Measurements from ENCODE around the gene PRR5L. TPM values are rescaled to one million over a fixed set of nuclear protein-coding genes. Genes with fewer than 3 reads are reported as not detected.

The PRR5L gene
- total RNA-seq, 2 experiments from 2014 or later: 15.5 to 18.2 TPM

DNA sequence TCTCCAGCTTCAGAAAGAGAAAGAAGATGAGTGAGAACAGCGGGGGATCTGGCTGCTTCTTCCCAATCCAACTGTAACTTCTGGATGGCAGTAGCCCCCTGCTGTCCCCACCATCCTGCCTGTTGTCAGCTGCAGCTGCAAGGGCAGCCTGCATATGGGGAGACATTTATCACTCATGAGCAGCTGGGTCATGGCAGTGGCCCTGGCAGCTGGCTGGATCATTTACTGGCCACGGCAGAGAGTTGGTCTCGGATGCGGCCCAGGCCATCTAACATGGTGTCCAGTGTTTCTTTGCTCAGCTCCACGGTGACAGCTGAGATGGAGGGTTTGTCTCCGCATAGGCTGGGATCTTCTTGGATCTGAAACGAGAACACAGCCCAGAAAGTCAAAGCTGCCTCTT lies 21.7 kb upstream of the PRR5L start:
- CTCF ChIA-PET: no interaction called here
- POLR2A ChIA-PET: no interaction called here

DNA sequence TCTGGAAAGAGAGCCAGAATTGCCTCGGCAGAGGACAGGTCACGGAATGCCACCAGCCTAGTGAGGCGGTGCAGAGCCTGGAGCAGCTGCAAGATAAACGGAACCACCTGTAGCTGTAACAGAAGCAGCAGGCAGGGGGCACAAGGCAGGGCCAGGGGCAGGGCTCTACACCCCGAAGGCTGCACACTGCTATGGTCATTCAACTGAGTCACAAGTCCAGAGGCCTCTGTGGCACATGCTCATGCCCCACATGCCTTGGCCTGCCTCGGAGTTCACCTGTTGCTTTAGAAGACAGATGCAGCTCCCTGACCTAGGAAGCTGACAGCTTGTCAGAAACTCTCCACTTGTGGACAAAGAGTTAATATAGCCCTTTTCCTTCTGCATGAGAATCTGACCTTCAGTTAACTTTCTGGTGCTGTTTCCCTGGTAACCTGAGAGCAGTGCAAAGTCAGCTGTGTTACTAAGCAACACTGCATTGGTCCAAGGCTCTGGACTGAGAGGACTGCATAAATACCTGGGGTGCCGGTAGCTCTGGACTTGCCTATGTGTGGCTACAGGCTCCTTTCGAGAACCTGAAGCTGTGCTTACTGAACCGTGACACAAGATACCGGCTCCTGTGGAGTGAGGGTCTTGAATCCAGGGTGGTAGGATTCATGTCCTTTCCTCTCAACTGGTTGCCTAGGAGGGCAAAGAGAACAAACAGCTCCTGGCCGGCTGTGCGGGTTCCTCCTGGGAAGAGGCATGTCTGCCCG lies 17.4 kb upstream of the PRR5L start:
- ChIA-PET CTCF (no interaction called here), POLR2A (no interaction called here)

DNA sequence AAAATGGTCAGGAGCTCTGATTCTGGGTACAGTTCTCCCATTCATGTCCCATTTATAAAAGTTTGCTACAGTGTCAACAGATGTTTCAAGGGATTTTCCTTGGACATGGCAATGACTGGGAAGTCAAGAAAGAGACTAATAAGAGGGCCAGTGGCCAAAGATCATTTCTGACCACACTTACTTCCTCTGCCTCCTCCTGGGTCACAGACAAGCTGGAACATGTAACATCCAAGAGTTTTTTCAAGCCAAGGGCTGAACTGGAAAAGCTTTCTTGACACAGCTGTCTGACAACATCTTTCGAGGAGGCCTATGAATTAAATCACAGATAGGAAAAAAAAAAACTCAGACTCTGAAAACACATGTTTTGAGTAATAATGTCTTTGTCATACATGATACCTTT lies 15.6 kb upstream of the PRR5L start:
- CTCF ChIA-PET: no interaction called here
- POLR2A ChIA-PET: no interaction called here

DNA sequence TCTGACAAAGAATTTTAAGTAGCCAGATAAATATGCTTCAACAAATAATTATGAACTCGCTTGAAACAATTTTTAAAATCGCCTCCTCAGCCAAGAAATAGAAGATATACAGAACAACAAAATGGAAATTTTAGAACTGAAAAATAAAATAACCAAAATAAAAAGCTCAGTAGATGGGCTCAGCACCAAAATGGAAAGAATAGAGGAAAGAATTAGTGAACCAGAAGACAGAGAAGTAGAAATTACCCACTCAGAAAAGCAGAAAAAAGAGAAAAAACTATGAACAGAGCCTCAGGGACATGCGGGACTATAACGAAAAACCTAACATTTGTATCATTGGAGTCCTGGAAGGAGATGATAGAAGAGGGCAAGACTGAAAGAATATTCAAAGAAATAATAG lies 14.2 kb upstream of the PRR5L start:
- CTCF ChIA-PET: no interaction called here

DNA sequence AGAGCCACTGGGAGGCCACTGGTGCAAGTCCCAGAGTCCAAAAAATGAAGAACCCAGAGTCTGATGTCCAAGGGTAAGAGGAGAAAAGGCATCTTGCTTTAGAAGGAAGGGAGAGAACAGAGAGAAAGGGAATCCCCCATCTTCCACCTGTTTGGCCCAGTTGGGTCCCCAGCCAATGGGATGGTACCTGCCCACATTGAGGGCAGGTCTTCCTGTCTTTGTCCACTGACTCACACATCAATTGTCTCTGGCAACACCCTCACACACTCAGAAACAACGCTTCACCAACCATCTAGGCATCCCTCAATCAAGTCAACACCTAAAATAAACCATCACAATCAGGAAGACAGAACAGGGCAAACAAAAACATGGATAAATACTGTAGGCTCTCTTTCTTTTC lies 13.2 kb upstream of the PRR5L start:
- ChIA-PET POLR2A (no interaction called here), CTCF (no interaction called here)

More for the DNA sequence above, 14.2 kb upstream of the PRR5L start:
- POLR2A ChIA-PET: no interaction called here

DNA sequence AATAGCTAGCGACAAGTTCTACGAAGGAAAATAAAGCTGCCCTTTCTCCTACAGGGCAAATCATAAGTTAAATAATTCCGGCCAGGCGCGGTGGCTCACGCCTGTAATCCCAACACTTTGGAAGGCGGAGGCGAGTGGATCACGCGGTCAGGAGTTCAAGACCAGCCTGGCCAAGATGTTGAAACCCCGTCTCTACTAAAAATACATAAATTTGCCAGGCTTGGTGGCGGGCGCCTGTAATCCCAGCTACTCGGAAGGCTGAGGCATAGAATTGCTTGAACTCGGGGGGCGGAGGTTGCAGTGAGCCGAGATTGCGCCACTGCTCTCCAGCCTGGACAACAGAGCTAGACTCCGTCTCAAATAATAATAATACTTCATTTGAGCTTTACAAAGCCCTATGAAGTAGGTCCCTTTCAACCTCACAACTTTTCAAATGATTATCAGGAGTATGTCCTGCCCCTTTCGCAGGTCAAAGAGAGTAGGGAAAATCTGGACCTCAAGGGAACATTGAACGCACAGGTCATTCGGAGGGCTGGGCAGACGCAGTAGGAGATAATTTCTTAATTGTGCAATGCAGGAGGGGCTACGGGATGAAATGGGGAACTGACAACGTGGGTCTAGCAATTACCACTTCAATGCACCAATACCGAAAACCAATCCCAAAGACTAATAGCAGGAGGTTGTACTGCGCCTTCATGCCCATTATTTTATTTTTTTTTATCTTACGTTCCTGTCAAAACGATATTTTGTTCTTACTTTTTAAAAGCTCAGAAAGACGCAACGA lies 7.5 kb upstream of the PRR5L start:
- POLR2A ChIA-PET: no interaction called here
- CTCF ChIA-PET: interaction anchor here (1.2 to 1.5 kb wide), 3 partner anchors 190 to 213 kb away, joined by 3 to 4 read pairs (median 3); no protein-coding TSS in a partner anchor

DNA sequence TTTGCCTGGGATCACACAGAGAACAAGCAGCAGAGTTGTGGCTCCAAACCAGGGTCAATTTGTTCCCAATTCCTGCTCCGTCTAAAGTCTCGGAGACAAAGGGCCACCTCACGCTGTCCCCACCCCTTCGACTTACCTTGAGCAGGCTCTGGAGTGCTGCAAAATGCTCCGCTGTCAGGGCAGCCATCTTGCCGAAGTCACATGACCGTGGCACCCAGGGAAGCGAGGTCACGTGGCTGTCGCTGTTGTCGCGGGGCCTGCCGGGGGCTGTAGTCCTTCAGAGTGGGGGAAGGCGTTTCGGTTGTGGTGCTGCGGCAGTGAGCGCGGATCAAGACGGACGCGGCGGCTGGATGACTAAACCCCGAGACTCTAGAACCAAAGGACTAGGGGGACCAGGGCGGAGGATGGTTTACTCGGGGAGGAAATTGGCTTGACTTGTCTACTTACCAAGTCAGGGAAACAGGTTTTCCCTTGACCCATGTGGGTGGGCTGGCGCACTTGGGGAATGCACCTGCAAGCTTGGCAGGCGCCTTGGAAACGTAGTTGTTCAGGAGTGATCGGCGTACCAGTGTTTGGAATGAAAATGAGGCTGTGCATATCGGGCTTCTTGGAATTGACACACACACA lies 6.7 kb upstream of the PRR5L start, which contains the start of gene COMMD9:
Gene COMMD9, minus strand, starts transcription at position 199 of the 627 bp plus-strand sequence. Its CDS starts 12 bp downstream, at position 187.
- ChIA-PET POLR2A (no interaction called here), CTCF (interaction anchor here (0.6 to 3.7 kb wide), 8 partner anchors 44 to 274 kb away, joined by 3 to 23 read pairs (median 3); no protein-coding TSS in a partner anchor)

DNA sequence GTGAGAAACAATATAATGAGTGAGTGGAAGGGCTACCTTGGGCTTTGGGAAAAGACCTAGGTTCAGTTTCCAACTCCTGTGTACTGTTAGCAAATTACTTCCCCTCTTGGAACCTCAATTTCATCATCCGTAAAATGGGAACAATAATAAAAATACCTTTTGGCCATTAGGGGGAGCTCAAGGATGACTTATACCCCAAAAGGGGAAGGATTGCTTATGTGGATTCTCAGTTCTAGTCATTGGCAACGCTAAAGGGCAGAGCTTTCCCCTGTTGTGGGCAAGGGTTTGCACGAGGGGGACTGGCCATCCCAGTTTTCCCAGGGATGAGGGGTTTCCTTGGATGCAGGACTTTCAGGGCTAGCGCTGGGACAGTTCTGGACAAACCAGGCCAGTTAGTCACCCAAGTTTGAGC lies 3.8 kb upstream of the PRR5L start:
- ChIA-PET POLR2A (no interaction called here), CTCF (interaction anchor here (0.7 to 3.7 kb wide), 11 partner anchors 51 to 455 kb away, joined by 3 to 23 read pairs (median 4); no protein-coding TSS in a partner anchor)

DNA sequence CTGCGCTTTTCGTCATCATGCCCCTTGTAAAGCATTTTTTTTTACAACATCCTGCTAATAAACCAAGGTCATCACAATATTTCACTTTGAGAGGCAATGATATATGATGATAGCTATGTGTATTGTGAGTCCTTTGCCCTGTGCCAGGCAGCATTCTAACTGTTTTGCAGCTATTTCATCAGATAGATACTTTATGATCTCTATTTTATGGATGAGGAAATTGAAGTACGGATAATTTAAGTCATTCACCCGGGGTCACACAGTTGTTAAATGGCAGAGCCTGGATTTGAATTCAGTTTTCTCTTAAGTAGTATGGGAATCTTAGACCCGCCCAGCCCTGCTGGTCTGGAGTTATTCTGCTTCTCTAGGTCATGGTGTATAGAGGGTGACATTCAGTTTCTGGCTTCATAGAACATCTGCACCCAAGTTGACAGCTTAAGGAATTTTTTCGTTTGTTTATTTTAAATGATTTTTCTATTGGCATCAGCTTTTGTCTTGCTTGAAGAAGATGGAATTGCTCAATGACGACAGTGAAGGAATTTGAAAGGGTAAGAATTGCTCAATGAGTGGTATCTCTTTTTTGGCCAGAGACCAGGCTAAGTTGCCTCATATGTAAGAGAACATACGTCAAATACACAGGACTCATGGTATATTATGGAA lies 926 bp downstream of the PRR5L start:
- POLR2A ChIA-PET: no interaction called here
- CTCF ChIA-PET: interaction anchor here (0.8 kb wide), 1 partner anchor 196 kb away, joined by 4 read pairs; no protein-coding TSS in a partner anchor

GRCh38 chr11:36300650-36301049 lies 4.6 kb downstream of the PRR5L start:
- CTCF ChIA-PET: interaction anchor here (1.2 kb wide), 1 partner anchor 192 kb away, joined by 3 read pairs; no protein-coding TSS in a partner anchor
- POLR2A ChIA-PET: no interaction called here

DNA sequence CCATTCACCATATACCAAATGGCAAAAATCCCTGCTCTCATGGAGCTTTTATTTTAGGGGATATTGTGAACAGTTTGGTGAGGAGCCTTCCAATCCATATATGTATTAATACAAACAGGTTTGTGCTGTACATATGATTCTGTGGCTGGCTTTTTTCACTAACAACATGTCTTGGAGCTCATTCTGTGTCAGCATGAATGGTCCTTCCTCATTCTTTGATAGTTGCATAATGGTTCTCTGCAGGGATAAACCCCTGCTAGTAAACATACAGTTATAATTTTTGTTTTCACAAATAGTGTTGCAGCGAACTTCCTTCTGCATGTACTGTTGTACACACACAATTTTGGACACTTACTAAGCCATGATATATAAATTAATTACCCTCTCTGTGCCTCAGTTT lies 8.3 kb downstream of the PRR5L start:
- CTCF ChIA-PET: interaction anchor here (1.4 kb wide), 1 partner anchor 12 kb away, joined by 4 read pairs; no protein-coding TSS in a partner anchor
- POLR2A ChIA-PET: no interaction called here

GRCh38 chr11:36305047-36305446 lies 9.0 kb downstream of the PRR5L start:
- ChIA-PET CTCF (interaction anchor here (1.4 kb wide), 1 partner anchor 11 kb away, joined by 4 read pairs; no protein-coding TSS in a partner anchor), POLR2A (no interaction called here)

DNA sequence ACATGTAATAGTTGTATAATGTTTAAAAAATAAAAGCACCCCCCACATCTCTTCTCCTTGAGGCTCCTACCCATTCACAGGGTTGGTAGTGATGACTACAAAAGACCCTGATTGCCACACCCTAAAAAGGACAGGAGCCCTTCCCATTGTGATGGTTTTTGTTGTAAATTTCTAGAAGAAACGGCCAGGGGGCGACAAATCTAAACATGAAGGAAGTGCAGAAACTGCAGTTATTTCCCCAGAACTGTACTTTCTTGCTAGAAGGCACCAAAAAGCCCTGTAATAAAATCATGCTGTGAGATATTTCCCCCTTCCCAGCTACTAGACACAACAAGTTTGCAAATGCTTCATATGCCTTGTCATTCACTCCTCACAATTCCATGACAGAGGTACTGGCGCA lies 10.8 kb downstream of the PRR5L start:
- ChIA-PET CTCF (no interaction called here), POLR2A (no interaction called here)

GRCh38 chr11:36308577-36308976 lies 12.5 kb downstream of the PRR5L start:
- CTCF ChIA-PET: interaction anchor here (1.4 kb wide), 1 partner anchor 69 kb away, joined by 3 read pairs; no protein-coding TSS in a partner anchor
- POLR2A ChIA-PET: no interaction called here

- ChIA-PET CTCF (no interaction called here), POLR2A (no interaction called here)
Observed at GRCh38 chr11:36309779-36310178, 13.7 kb downstream of the PRR5L start.

- ChIA-PET CTCF (no interaction called here), POLR2A (no interaction called here)
Observed at GRCh38 chr11:36311926-36312595, 16.0 kb downstream of the PRR5L start.

GRCh38 chr11:36312611-36313472 lies 16.8 kb downstream of the PRR5L start:
- POLR2A ChIA-PET: no interaction called here
- CTCF ChIA-PET: no interaction called here

DNA sequence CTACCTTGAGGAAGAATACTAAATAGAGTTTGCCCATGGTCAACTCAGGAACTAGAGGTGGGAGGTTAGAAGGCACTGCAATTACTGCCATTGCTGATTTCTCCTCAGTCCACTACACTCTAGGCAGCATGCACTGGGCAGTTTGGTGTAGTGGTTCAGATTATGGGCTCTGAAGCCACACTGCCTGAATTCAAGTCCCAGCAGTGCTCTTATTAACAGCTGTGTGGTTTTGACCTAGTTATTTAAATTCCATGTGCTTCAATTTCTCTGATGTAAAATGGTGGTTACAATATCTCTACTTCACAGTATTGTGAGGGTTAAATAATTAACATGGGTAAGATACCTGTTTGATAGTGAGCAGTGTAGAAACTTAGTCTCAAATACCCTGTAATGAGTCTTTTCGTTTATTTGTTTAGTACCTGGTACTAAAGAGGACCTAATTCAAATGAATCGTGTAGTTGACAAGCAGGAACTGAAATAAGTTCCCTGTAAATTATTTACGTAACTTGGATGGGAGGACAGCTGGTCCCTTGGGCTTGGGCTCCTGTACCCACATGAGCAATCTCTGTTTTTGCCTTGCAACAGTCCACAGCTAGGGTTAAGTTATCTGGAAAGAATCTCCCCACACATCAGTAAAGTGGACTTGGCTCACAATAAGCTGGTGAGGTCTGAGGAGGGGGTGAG lies 17.8 kb downstream of the PRR5L start:
- ChIA-PET CTCF (no interaction called here), POLR2A (no interaction called here)

All from activated CD8-positive, alpha-beta memory T cell treated with anti-CD3 and anti-CD28 coated beads for 36 hours (primary cell).